HepG2 (cell line): Measurements from ENCODE around the gene ACSM2B. TPM values are rescaled to one million over a fixed set of nuclear protein-coding genes. Genes with fewer than 3 reads are reported as not detected.

Source experiments
- BCL6 ChIP-seq: IDR thresholded peaks from 2 replicates; pipeline ENCODE4 v1.6.1; 2016; ENCODE audit warnings: missing genetic modification reagents, missing compliant biosample characterization
- CBX5 ChIP-seq: sonication (generic); formaldehyde crosslinking; IDR thresholded peaks from 2 replicates; pipeline ENCODE4 v1.4.0; 2020; ENCODE audit warnings: missing genetic modification reagents, borderline replicate concordance
- ELF1 ChIP-seq: sonication (generic); formaldehyde crosslinking; IDR thresholded peaks from 2 replicates; pipeline ENCODE4 v1.4.0; 2020; ENCODE audit warnings: missing genetic modification reagents
- ELF3 ChIP-seq: IDR thresholded peaks from 2 replicates; pipeline ENCODE4 v1.6.1; 2016; ENCODE audit warnings: missing genetic modification reagents, missing compliant biosample characterization
- ERF ChIP-seq: IDR thresholded peaks from 2 replicates; pipeline ENCODE4 v1.6.1; 2018; ENCODE audit warnings: missing biosample characterization, missing genetic modification reagents
- FOXA3 ChIP-seq: IDR thresholded peaks from 2 replicates; pipeline ENCODE4 v1.6.1; 2016; ENCODE audit warnings: missing genetic modification reagents, missing compliant biosample characterization
- FOXO1 ChIP-seq: sonication (generic); formaldehyde crosslinking; IDR thresholded peaks from 2 replicates; pipeline ENCODE4 v1.4.0; 2020; ENCODE audit warnings: missing genetic modification reagents
- GATAD2A ChIP-seq: IDR thresholded peaks from 2 replicates; pipeline ENCODE4 v1.6.1; 2016
- HDAC1 ChIP-seq: sonication (generic); formaldehyde crosslinking; IDR thresholded peaks from 2 replicates; pipeline ENCODE4 v1.5.1; 2020; ENCODE audit warnings: mild to moderate bottlenecking, missing genetic modification reagents
- MED1 ChIP-seq: sonication (generic); formaldehyde crosslinking; IDR thresholded peaks from 2 replicates; pipeline ENCODE4 v1.4.0; 2020; ENCODE audit warnings: missing genetic modification reagents
- RXRB ChIP-seq: IDR thresholded peaks from 2 replicates; pipeline ENCODE4 v1.6.1; 2016; ENCODE audit warnings: borderline replicate concordance, missing genetic modification reagents, missing compliant biosample characterization
- SMC3 ChIP-seq: IDR thresholded peaks from 2 replicates; pipeline ENCODE4 v1.6.1; 2011; ENCODE audit warnings: low read length, improper control_type of control experiment
- TEAD3 ChIP-seq: optimal IDR thresholded peaks from 2 replicates; pipeline ENCODE3; 2016; ENCODE audit warnings: borderline replicate concordance
- YEATS4 ChIP-seq: sonication (generic); formaldehyde crosslinking; IDR thresholded peaks from 2 replicates; pipeline ENCODE4 v1.4.0; 2020; ENCODE audit warnings: missing genetic modification reagents, borderline replicate concordance
- ZBED4 ChIP-seq: sonication (generic); formaldehyde crosslinking; IDR thresholded peaks from 2 replicates; pipeline ENCODE4 v1.4.0; 2020; ENCODE audit warnings: missing genetic modification reagents, borderline replicate concordance
- ZFP82 ChIP-seq: sonication (generic); formaldehyde crosslinking; IDR thresholded peaks from 2 replicates; pipeline ENCODE4 v1.5.1; 2020; ENCODE audit warnings: mild to moderate bottlenecking, missing genetic modification reagents, borderline replicate concordance
- ZNF331 ChIP-seq: sonication (generic); formaldehyde crosslinking; IDR thresholded peaks from 2 replicates; pipeline ENCODE4 v1.4.0; 2020; ENCODE audit warnings: missing genetic modification reagents
- ZNF644 ChIP-seq: IDR thresholded peaks from 2 replicates; pipeline ENCODE4 v1.6.1; 2016; ENCODE audit warnings: low read depth
- polyA plus RNA-seq, 8 experiments: library from polyadenylated mRNA; depleted of rRNA in 3 of 8; stranded (reverse) in 7 of 8; unstranded in 1 of 8; fragments of >200 nt; fragmentation: Illumina TruSeq in 4 of 8; extraction: Trizol in 4 of 8; gene quantifications; 2 replicates each; pipeline versions ENCODE4 v1.2.1 to v1.2.3, GENCODE V29; 2011 to 2016; ENCODE audit warnings: low read depth in 4 of 8, missing spikeins in 1 of 8, mixed read lengths in 1 of 8; ENCODE audit not compliant: insufficient read depth in 1 of 8
- total RNA-seq, 5 experiments: library from RNA; depleted of rRNA; stranded (reverse); fragments of >200 nt; fragmentation: Illumina TruSeq; extraction: Trizol; gene quantifications; 2 replicates each; pipeline ENCODE4 v1.2.3, GENCODE V29; 2016; ENCODE audit warnings: low read depth in 1 of 5
- TF ChIP-seq, protein P1 (sequence below): sonication (generic); formaldehyde crosslinking; IDR thresholded peaks from 2 replicates; pipeline ENCODE4 v1.5.0; 2020; ENCODE audit warnings: mild to moderate bottlenecking, missing genetic modification reagents, moderate library complexity
- TF ChIP-seq, protein P2 (sequence below): sonication (generic); formaldehyde crosslinking; IDR thresholded peaks from 2 replicates; pipeline ENCODE4 v1.5.1; 2020; ENCODE audit warnings: mild to moderate bottlenecking, moderate library complexity, missing genetic modification reagents

The ACSM2B gene
- total and polyA plus RNA-seq, 2 of the 13 experiments (the other 11 are each of a cell fraction or from before 2014, with no cell fraction given), result 22.9 to 34.0 TPM

DNA sequence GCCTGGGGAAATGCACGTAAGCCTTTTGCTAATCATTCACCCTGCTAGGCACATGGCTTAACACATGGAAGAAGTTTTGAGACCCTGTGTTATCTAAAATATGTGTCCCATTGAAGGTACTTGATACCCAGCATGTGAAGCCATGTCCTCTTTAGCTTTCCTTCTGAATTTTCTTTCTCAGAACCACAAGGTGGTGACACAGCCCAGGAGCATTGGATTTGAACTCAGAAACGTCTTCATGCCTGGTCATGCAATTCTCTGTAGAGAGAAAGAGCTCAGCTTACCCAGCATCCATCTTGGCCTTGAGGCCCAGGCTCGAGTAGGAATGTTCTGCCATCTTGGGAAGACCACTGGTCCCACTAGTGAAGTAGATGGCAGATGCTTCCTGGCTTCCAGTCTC lies 22.7 kb downstream of the ACSM2B start (continued):
- TF ChIP-seq ZBED4 (CRISPR knock-in tag) (peak; percentile 43; the same call in 1 of the 2 replicates), BCL6 (CRISPR knock-in tag) (peak; percentile 14; the same call in 1 of the 2 replicates), ERF (peak; percentile 62; the same call in 1 of the 2 replicates), GATAD2A (CRISPR knock-in tag) (peak; percentile 39; the same call in 1 of the 2 replicates), FOXO1 (CRISPR knock-in tag) (0 out of 2 replicates have a peak, but pooled peaks have one; percentile 7), FOXA3 (0 out of 2 replicates have a peak, but pooled peaks have one; percentile 19), SMC3 (peak; percentile 96), CBX5 (CRISPR knock-in tag) (peak; percentile 31; the same call in 1 of the 2 replicates), ZFP82 (CRISPR knock-in tag) (0 out of 2 replicates have a peak, but pooled peaks have one; percentile 26), ZNF331 (CRISPR knock-in tag) (peak; percentile 24; the same call in 1 of the 2 replicates), ELF3 (0 out of 2 replicates have a peak, but pooled peaks have one; percentile 44), ZNF644 (CRISPR knock-in tag) (0 out of 2 replicates have a peak, but pooled peaks have one; percentile 7), RXRB (CRISPR knock-in tag) (peak; percentile 55; the same call in 1 of the 2 replicates), YEATS4 (CRISPR knock-in tag) (0 out of 2 replicates have a peak, but pooled peaks have one; percentile 16), MED1 (peak; percentile 59; the same call in 1 of the 2 replicates), HDAC1 (CRISPR knock-in tag) (0 out of 2 replicates have a peak, but pooled peaks have one; percentile 18), ELF1 (CRISPR knock-in tag) (0 out of 2 replicates have a peak, but pooled peaks have one; percentile 26), TEAD3 (CRISPR knock-in tag) (peak; percentile 38)
- TF ChIP-seq, protein P1, sequence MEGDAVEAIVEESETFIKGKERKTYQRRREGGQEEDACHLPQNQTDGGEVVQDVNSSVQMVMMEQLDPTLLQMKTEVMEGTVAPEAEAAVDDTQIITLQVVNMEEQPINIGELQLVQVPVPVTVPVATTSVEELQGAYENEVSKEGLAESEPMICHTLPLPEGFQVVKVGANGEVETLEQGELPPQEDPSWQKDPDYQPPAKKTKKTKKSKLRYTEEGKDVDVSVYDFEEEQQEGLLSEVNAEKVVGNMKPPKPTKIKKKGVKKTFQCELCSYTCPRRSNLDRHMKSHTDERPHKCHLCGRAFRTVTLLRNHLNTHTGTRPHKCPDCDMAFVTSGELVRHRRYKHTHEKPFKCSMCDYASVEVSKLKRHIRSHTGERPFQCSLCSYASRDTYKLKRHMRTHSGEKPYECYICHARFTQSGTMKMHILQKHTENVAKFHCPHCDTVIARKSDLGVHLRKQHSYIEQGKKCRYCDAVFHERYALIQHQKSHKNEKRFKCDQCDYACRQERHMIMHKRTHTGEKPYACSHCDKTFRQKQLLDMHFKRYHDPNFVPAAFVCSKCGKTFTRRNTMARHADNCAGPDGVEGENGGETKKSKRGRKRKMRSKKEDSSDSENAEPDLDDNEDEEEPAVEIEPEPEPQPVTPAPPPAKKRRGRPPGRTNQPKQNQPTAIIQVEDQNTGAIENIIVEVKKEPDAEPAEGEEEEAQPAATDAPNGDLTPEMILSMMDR (CRISPR knock-in tag), result peak; percentile 83
- TF ChIP-seq, protein P2, sequence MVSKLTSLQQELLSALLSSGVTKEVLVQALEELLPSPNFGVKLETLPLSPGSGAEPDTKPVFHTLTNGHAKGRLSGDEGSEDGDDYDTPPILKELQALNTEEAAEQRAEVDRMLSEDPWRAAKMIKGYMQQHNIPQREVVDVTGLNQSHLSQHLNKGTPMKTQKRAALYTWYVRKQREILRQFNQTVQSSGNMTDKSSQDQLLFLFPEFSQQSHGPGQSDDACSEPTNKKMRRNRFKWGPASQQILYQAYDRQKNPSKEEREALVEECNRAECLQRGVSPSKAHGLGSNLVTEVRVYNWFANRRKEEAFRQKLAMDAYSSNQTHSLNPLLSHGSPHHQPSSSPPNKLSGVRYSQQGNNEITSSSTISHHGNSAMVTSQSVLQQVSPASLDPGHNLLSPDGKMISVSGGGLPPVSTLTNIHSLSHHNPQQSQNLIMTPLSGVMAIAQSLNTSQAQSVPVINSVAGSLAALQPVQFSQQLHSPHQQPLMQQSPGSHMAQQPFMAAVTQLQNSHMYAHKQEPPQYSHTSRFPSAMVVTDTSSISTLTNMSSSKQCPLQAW, result 0 out of 2 replicates have a peak, but pooled peaks have one; percentile 41
